ENCODE data around the gene SLC12A7. TPM values are rescaled to one million over a fixed set of nuclear protein-coding genes. Genes with fewer than 3 reads are reported as not detected.

The SLC12A7 gene
- total and polyA plus RNA-seq, 2 of the 13 experiments (the other 11 are each of a cell fraction or from before 2014, with no cell fraction given) = 14.0 to 18.5 TPM

- TF ChIP-seq ZNF710 (CRISPR knock-in tag; IDR thresholded peaks at IDR 0.05; ENCODE audit: borderline replicate concordance) = no peak
- no peak for TF ChIP-seq FOSL1 (CRISPR knock-in tag; IDR thresholded peaks at IDR 0.05; ENCODE audit: borderline replicate concordance)
- no peak for TF ChIP-seq ZNF318 (CRISPR knock-in tag; IDR thresholded peaks at IDR 0.05)
Measured at GRCh38 chr5:1052641-1053390, 59.0 kb downstream of the SLC12A7 start (continued).
